Lower leg skin (tissue), 4 donors: ENCODE measurements around the gene CAMTA1. TPM values are rescaled to one million over a fixed set of nuclear protein-coding genes. Genes with fewer than 3 reads are reported as not detected.
A peak's percentile ranks its signal among the peaks of the same experiment; 100 is the strongest.

Experiments
- DNase-seq, 2 donors: peaks; one replicate each; pipeline ENCODE4 v3.0.0-alpha.2; 2019; ENCODE audit warnings: low spot score in 2 of 2
- H3K4me3 ChIP-seq: fragments of 200-600 bp; sonication (generic); 2 replicates; pipeline ENCODE4 v1.5.1; 2017; ENCODE audit warnings: mild to moderate bottlenecking, low read depth; ENCODE audit not compliant: poor library complexity, severe bottlenecking
- POLR2A ChIP-seq, 2 donors: fragments of 450-650 bp; IDR thresholded peaks; one replicate each; pipeline ENCODE4 v1.6.1; 2016 to 2017; ENCODE audit warnings: antibody characterized with exemption in 2 of 2, mild to moderate bottlenecking in 1 of 2, moderate library complexity in 1 of 2
- WGBS, 2 donors: methylation state at CpG; one replicate each; pipeline ENCODE4 v1.1.5; 2018; 5-methylcytosine and 5-hydroxymethylcytosine counted together
- intact Hi-C: fragments of 100-400 bp; cut with DNase I; formaldehyde crosslinking; loops from one replicate; pipeline ENCODE4 v1.15.0; 2023; ENCODE audit warnings: low total_unique reads
- total RNA-seq, 4 donors: library from RNA; depleted of rRNA; stranded (reverse); fragments of >200 nt; gene quantifications; one replicate each; pipeline ENCODE4 v1.1.0, GENCODE V29; 2016
- TF ChIP-seq, protein P1 (sequence below), 3 donors: fragments of 450-650 bp; IDR thresholded peaks; one replicate each; pipeline ENCODE4 v1.5.1; 2016; ENCODE audit warnings: antibody characterized with exemption in 3 of 3, mild to moderate bottlenecking in 3 of 3, moderate library complexity in 2 of 3

Gene CAMTA1
- total RNA-seq, 4 donors from 2014 or later, result 24.4 to 52.3 (median 32.9) TPM

- WGBS, 2 donors, result 75 to 78% methylated on average over 2 of the region's 2 CpGs
- DNase-seq, result no peak
- TF ChIP-seq, protein P1, sequence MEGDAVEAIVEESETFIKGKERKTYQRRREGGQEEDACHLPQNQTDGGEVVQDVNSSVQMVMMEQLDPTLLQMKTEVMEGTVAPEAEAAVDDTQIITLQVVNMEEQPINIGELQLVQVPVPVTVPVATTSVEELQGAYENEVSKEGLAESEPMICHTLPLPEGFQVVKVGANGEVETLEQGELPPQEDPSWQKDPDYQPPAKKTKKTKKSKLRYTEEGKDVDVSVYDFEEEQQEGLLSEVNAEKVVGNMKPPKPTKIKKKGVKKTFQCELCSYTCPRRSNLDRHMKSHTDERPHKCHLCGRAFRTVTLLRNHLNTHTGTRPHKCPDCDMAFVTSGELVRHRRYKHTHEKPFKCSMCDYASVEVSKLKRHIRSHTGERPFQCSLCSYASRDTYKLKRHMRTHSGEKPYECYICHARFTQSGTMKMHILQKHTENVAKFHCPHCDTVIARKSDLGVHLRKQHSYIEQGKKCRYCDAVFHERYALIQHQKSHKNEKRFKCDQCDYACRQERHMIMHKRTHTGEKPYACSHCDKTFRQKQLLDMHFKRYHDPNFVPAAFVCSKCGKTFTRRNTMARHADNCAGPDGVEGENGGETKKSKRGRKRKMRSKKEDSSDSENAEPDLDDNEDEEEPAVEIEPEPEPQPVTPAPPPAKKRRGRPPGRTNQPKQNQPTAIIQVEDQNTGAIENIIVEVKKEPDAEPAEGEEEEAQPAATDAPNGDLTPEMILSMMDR (IDR thresholded peaks at IDR 0.05), result no peak
- TF ChIP-seq POLR2A (IDR thresholded peaks at IDR 0.05), result no peak
- H3K4me3 ChIP-seq, result no peak overlapping the region
- intact Hi-C loops, result no loop called here
Observed at GRCh38 chr1:7278045-7278444, 492.8 kb downstream of the CAMTA1 start.

GRCh38 chr1:7278827-7279765, 493.8 kb downstream of the CAMTA1 start:
- 30 to 45% methylated on average over 16 of the region's 16 CpGs for WGBS, 2 donors
- no peak for TF ChIP-seq POLR2A (IDR thresholded peaks at IDR 0.05)
- TF ChIP-seq, protein P1 (IDR thresholded peaks at IDR 0.05), result no peak
- intact Hi-C loops, result no loop called here

DNA sequence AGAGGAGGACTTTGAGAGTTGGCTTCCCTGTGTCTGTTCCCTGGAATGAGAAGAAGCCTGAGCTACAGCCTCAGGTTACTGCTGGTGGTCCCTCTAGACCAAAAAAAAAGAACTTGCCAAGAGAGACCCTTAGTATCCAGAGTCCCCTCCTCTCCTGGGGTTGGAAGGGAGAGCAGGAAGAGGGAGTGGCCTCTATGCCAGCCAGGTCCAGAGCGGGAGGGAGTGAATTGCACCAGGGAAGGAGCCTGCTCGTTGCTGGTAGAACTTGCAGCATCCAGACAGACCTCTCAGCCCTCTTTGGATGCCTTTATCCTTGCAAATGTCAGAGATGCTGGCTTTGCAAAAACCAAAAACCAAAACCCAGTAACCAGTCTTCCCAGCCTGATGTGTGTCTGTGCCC, 494.5 kb downstream of the CAMTA1 start:
- peak in 1 of 2 donors; percentile 20 for DNase-seq
- H3K4me3 ChIP-seq, result no peak overlapping the region
- 42 to 56% methylated on average over 2 of the region's 2 CpGs for WGBS, 2 donors
- TF ChIP-seq POLR2A (IDR thresholded peaks at IDR 0.05), result no peak
- TF ChIP-seq, protein P1 (IDR thresholded peaks at IDR 0.05), result no peak
- intact Hi-C loops, result no loop called here

More at GRCh38 chr1:7278827-7279765, 493.8 kb downstream of the CAMTA1 start:
- peak in 1 of 2 donors; percentile 34 for DNase-seq
- no peak overlapping the region for H3K4me3 ChIP-seq

DNA sequence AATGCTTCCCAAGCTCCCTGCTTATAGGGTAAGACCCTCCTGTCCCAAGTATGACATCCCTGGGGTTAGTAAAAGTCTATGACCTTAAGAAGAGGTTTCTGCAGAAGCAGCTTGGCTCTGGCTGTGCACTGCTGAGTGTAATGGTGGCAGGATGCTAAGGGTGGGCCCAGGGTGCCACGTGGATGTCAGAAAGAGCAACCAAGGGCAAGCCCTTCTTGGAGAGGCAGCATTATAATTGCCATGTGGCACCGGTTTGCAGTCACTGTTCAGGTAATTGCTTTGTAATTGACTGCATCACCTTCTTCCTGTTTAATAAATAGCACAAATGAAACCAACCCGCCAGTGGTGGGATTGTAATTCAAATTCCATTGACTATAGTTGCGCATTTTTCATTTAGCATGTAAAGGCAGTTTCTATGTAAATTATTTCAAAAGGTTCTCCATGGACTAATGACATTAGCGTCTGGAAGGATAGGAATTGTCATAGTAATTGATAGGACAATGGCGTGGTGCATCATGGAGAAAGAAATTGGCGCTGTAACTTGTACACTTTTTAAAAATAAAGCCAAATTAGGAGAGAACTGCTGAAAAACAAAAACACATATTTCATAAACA, 495.2 kb downstream of the CAMTA1 start:
- intact Hi-C loops, result no loop called here
- TF ChIP-seq POLR2A (IDR thresholded peaks at IDR 0.05), result no peak
- TF ChIP-seq, protein P1 (IDR thresholded peaks at IDR 0.05), result no peak
- H3K4me3 ChIP-seq, result no peak overlapping the region
- DNase-seq, result peak in 1 of 2 donors; percentile 26
- 71 to 75% methylated on average over 7 of the region's 7 CpGs for WGBS, 2 donors

GRCh38 chr1:7281821-7282220, 496.6 kb downstream of the CAMTA1 start:
- 71% methylated on average over 5 of the region's 5 CpGs for WGBS, 2 donors
- no peak overlapping the region for H3K4me3 ChIP-seq
- DNase-seq, result peak in 1 of 2 donors; percentile 28
- TF ChIP-seq POLR2A (IDR thresholded peaks at IDR 0.05), result no peak
- TF ChIP-seq, protein P1 (IDR thresholded peaks at IDR 0.05), result no peak
- intact Hi-C loops, result no loop called here
